SHP77 (cell line): ENCODE measurements around the gene STARD5.
A peak's percentile ranks its signal among the peaks of the same experiment; 100 is the strongest.
"Not testable (repeated sequence)": the region's sequence is repeated elsewhere in the genome, so short reads cannot be mapped to it uniquely, and the experiment has no call there.

ENCODE experiments used
- DNase-seq, 2 experiments: peaks; one replicate each; lab custom pipeline; 2025; lab: John Stamatoyannopoulos, UW

The STARD5 gene, protein sequence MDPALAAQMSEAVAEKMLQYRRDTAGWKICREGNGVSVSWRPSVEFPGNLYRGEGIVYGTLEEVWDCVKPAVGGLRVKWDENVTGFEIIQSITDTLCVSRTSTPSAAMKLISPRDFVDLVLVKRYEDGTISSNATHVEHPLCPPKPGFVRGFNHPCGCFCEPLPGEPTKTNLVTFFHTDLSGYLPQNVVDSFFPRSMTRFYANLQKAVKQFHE

DNA sequence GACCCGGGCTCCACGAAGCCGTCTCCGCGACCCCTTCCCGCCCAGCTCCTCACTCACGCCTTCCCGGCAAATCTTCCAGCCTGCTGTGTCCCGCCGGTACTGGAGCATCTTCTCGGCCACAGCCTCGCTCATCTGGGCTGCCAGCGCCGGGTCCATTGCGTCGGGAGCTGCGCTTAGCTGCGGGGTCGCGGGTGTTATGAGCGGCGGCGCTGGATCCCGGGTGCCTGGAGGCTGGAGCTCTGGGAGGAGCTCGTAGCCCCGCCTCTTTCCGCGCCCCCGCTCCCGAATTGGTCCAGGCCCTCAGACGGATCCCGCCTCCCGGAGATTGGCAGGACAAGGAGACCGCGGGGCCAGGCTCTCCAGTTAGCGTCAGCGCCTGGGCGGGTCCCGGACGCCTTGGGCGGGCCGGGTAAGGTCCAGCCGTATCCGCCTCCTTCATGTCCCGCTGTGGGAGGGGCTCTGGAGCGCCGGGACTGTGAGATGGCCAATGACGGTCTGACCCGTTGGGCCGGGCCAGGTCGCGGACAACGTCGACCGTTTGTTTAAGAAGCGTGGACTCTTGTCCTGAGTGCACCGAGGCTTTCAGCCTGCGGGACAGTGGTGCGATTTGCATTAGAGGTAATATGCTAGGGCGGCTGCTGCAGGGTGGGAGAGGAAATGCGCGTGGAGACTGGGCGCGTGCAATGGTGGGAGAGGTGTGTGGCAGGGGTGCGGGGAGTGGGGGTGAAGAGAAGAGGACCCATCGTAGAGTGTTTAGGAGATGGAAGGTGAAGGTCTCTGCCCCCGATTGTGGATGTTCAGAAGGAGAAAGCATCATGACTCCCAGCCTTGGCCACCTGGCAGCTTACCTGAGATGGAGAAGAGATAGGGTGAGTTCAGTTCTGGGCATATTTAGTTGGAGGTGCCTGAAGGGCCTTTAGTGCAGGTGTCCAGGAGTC, at the start of gene STARD5:
STARD5 (minus strand) TSS at position 198 of the 938 bp plus-strand sequence; CDS start at position 156, 42 bp downstream.
- peak; percentile 93 to 97 for DNase-seq

GRCh38 chr15:81373176-81373575, 49.2 kb upstream of the STARD5 start:
- DNase-seq, result no peak

DNA sequence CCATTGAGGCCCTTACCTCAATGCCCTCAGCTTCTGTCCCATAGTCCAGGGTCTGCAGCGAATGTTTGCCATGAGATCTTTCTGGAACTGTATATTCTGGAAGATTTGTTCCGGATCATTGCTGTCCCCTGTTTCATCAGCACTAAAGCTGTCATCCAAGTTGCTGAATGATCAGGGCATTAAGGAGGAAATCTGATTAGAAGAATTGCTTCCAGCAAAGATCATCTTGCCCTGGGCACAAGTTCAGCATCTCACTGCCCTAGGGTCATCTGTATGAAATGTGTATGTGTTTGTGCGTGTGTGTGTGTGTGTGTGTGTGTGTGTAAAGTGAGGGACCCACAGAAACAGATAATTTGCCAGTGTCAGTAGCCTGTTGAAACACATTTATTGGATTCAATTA, 48.6 kb upstream of the STARD5 start:
- DNase-seq, result no peak

GRCh38 chr15:81363718-81364500, 40.0 kb upstream of the STARD5 start:
- DNase-seq, result no peak

- DNase-seq, result no peak
Observed at GRCh38 chr15:81363276-81363675, 39.3 kb upstream of the STARD5 start.

DNA sequence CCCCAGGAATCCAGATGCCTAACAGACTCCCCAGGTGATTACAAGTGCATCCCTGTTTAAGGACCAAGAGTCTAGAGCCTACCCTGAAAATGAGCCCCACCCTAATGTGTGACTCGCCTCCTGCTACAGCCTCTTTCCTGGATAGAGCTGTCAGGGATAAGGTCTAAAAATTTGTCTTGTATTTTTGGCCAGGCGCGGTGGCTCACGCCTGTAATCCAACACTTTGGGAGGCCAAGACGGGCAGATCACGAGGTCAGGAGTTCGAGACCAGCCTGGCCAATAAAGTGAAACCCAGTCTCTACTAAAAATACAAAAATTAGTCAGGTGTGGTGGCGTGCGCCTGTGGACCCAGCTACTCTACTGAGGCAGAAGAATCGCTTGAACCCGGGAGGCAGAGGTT, 38.8 kb upstream of the STARD5 start:
- no peak for DNase-seq

- DNase-seq, result no peak
Observed at GRCh38 chr15:81361891-81362290, 38.0 kb upstream of the STARD5 start.

DNA sequence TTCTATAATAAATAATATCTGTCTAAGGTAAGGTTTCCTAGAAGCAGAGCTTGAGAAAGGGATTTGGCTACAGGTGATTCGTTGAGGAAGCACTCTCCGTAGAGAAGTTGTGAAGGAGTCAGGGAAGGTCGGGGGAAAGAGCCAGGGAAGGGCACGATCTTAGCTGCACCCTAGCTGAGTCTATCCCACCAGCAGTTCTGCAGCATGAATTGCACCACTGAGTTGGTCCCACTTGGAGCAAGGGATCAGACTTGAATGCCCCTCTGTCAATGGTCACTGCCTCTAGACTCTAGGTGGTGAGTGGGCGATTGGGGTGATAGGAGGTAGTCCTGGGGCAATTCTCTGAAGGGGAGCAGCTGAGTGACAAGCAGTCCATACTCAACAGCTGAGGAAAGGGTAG, 36.5 kb upstream of the STARD5 start:
- DNase-seq, result no peak

DNA sequence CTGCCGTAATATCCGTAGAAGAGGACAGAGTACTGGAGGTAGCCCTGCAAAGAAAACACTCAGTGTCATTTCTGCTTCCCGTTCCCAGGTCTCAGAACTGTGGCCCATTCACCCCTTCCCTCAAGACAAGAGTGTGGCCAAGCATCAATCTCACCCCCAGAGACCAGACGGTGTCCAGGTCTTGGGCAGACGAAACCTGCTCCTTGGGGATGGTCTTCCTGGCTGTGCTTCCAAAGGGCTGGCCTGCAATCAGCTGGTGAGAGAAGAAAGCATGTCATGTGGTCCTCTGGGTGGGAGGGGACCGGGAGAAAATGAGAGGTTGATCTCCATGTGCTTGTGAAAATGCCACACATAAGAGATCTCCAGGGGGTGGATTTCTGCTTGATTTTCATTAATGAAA, 34.3 kb upstream of the STARD5 start:
- DNase-seq, result no peak

- no peak for DNase-seq
Observed at GRCh38 chr15:81357180-81357686, 33.3 kb upstream of the STARD5 start.

GRCh38 chr15:81356252-81356651, 32.3 kb upstream of the STARD5 start:
- no peak for DNase-seq

DNA sequence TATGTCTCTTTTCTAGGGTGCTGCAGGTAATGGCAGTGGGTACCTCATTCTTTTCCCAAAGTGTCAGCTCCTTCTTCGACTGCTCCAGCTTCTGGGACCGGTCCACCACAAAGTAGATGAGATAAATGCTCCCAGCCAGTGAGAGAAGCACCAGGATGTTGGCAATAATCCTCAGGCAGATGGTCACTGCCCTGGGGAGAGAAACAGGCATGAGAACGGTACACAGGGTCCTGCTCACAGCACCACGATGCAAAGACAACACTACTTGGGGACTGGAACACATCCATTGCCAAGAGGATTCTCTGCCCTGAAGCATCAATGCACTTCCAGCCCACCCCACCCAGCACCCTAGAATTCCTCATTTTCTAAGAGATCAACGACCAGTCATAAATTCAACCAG, 27.7 kb upstream of the STARD5 start:
- DNase-seq, result no peak

DNA sequence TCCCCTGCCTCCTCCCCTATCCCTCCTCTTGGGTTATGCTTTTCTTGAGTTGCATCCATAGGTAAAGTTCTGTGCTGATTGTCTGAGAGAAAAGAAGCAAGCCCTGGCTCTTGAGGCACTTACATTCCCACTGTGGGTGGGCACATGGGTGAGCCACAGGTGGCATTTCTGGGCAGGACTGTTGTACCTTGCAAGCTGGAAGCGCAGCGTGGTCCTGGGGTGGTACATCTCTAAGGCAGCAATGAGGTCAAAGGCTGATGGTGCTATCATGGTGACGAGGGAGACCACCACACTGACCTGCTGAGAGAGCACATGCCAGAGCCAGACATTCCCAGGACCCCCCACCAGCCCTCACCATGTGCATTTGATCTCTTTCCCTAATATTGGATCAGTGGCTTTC, 25.3 kb upstream of the STARD5 start:
- DNase-seq, result no peak

GRCh38 chr15:81348691-81349090, 24.8 kb upstream of the STARD5 start:
- DNase-seq, result not testable (repeated sequence)

DNA sequence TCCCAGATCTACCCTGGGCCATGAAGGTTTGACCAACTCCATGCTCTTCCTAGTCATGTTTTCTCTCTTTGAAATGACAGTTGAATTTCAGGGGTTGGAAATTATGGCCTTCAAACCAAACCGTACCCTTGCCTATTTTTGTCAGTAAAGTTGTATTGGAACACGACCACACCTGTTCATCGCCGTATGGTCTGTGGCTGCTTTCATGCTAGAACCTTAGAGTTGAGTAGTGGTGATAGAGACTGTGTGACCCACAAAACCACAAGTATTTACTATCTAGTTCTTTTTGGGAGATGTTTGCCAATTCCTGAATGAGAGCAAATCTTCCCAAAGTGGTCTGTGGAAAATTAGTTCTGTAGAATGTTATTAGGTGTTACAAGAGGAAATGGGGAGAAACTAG, 24.0 kb upstream of the STARD5 start:
- no peak for DNase-seq

DNA sequence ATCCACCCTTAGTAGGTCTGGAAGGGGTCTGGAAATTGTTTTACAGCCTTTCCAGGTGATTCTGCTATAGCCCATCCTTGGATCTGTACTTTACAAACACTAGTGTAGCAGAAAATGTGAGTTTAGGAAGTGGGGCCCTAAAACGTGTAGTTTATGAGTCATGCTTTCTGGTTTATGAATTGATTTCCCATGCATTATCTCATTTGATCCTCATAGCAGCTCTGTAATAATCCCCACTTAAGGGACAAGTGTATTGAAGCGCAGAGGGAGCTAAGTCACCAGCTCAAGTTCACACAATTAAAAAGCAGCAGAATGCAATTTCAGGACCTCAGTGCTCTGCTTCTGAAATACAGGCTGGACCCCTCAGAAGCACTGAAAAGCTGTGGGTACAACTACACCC, 22.7 kb upstream of the STARD5 start:
- no peak for DNase-seq

- DNase-seq, result no peak
Observed at GRCh38 chr15:81343371-81343770, 19.4 kb upstream of the STARD5 start.

DNA sequence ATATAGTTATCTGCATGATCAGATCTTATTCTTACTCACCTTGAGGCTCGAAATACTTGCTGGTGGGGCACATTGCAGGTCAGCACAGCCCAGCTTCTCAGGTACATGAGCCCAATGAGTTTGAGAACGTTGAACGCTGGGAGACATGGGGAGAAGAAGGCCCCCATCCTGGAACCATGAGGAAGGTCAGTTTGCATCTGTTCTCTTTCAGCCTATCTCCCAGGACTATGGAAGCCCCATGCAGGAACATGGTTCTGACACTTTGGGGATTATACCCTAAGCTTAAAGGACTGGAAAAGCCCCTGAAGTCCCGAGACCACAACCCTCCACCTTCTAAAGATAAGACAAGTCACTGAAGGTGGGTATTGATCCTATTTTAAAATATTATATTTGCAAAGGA, 17.4 kb upstream of the STARD5 start:
- no peak for DNase-seq

DNA sequence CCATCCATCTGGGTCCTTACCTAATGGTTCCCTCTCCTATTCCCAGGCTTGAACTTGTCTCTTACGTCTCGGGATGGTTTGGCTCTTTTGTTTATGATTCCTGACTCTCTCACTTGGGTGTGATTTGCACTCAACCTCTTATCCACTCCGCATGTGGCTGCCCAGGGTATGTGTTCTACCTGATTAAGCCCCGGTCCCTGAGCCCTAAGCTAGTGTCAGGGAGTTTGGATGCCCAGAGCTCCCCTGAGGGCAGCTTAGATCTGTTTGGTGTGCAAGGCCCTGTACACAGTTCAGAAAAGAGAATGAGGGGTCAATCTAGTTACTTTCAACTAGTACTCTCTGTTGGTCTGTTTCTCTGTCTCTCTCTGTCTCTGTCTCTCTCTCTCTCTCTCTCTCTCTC, 15.9 kb upstream of the STARD5 start:
- no peak for DNase-seq

- no peak for DNase-seq
Observed at GRCh38 chr15:81339321-81339720, 15.4 kb upstream of the STARD5 start.

DNA sequence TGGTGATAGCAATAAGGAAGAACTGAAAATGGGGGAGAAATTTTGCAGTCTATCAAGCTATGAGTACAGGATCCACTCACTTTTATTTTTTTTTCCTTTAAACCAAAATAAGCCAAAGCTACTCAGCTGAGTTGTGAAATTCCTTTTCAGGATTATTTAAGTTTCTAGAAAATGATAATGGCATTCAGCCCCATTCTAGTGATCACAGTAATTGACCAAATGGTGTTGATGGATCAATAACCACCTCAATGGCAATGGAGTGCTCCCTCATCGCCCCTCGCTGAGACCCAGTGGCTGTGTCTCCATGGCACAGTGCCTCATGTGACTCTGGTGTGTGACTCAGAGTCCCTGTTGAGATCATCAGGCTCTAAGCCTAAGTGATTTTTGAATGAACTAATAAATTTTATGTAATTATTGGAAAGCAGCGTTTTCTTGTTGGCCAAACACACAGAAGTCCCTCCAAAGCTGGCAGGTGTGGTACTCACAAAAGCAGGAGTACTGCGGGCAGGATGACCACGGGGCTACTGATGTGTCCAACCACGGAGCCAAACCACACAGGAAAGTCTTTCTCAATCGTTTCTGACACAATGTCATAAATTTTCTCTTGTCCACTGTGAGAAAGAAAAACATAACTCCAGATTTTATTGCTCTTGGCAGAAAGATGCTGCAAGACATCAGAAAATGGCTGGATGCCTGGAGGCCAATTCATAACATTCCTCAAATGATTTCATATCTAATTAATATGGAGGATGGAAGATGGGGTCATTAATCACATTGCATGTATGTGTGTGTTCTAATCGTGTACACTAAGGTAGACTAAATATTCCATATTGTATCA, 14.4 kb upstream of the STARD5 start:
- no peak for DNase-seq
